ENCODE results near the gene LPGAT1. TPM values are rescaled to one million over a fixed set of nuclear protein-coding genes. Genes with fewer than 3 reads are reported as not detected.

LPGAT1 gene
- total RNA-seq, 1 experiment from 2014 or later, result 50.6 TPM

GRCh38 chr1:211711315-211711705, 119.3 kb downstream of the LPGAT1 start:
- ChIA-PET POLR2A (no interaction called here), RAD21 (ENCODE audit: low non-redundant PET in 1 of 2, low total read pairs in 2 of 2, uncharacterized antibody in 2 of 2, unreplicated experiment in 2 of 2) (no interaction called here), CTCF (interaction anchor here (1.5 kb wide), 1 partner anchor 13 kb away, joined by 5 read pairs; no protein-coding TSS in a partner anchor)
- Histone ChIP-seq H3K79me2 (ENCODE audit: insufficient read depth, low read length) (no peaks in the 10 kb centered on the region), H3K4me3 (replicated peaks in 1 of 2; ENCODE audit: low read depth in 1 of 2, low read length in 2 of 2) (no peak overlapping the region), H3K27me3 (ENCODE audit: insufficient read depth, low read length) (no peaks in the 10 kb centered on the region), H3K4me1 (ENCODE audit: control insufficient read depth in 1 of 2, insufficient read depth in 2 of 2, low read length in 2 of 2) (no peaks in the 10 kb centered on the region), H3K36me3 (ENCODE audit: control insufficient read depth in 1 of 2, insufficient read depth in 2 of 2, low read length in 2 of 2) (no peaks in the 10 kb centered on the region), H3K27ac (ENCODE audit: low read depth, low read length) (no peak overlapping the region), H3K4me2 (ENCODE audit: low read length) (no peak overlapping the region), H3K9me2 (ENCODE audit: insufficient read depth) (no peaks in the 10 kb centered on the region), H2AFZ (ENCODE audit: low read depth, low read length, poor library complexity, severe bottlenecking) (no peak overlapping the region), H3K9me3 (ENCODE audit: control insufficient read depth in 1 of 2, insufficient read depth in 1 of 2, low read depth in 1 of 2, low read length in 2 of 2) (no peaks in the 10 kb centered on the region), H4K20me1 (ENCODE audit: insufficient read depth) (no peaks in the 10 kb centered on the region), H3K9ac (ENCODE audit: low read length) (no peak overlapping the region)
- intact Hi-C loops (cut with micrococcal nuclease), result no loop called here
- DNase-seq (ENCODE audit: low read depth, low spot score) (no peak), ATAC-seq (no peak)
- TF ChIP-seq ZNF274 (IDR thresholded peaks at IDR 0.05; ENCODE audit: low read depth, low read length) (no peak), EZH2phosphoT487 (IDR thresholded peaks at IDR 0.05; ENCODE audit: borderline replicate concordance) (no peak), CTCF (IDR thresholded peaks at IDR 0.05 in 2 of 3, conservative IDR thresholded peaks at IDR 0.05 in 1 of 3; ENCODE audit: borderline replicate concordance in 1 of 3, insufficient read depth in 1 of 3, low read depth in 2 of 3, low read length in 2 of 3) (no peak)
- BruUV-seq (replicated peaks), result no TSS peak

DNA sequence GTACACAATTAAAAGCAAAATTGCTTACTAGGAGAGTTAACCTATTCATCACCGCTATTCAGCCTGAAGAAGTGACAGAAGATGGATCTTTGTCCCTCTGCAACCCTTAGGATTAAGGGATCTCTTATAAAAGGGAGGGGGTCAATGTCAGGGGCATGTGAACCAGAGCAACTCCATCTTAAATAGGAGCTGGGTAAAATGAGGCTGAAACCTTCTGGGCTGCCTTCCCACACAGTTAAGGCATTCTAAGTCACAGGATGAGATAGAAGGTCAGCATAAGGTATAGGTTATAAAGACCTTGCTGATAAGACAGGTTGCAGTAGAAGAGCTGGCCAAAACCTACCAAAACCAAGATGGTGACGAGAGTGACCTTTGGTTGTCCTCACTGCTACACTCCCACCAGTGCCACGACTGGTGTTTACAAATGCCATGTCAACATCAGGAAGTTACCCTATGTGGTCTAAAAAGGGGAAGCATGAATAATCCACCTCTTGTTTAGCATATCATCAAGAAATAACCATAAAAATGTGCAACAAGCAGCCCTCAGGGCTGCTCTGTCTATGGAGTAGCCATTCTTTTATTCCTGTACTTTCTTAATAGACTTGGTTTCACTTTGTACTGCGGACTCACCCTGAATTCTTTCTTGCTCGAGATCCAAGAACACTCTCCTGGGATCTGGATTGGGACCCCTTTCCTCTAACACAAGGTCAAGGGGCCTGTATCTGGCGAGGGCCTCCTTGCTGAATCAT, 119.8 kb downstream of the LPGAT1 start:
- H4K20me1 ChIP-seq (ENCODE audit: insufficient read depth), result no peaks in the 10 kb centered on the region
- no peaks in the 10 kb centered on the region for H3K27me3 ChIP-seq (ENCODE audit: insufficient read depth, low read length)
- H3K9ac ChIP-seq (ENCODE audit: low read length), result no peak overlapping the region
- ChIA-PET RAD21 (ENCODE audit: low non-redundant PET in 1 of 2, low total read pairs in 2 of 2, uncharacterized antibody in 2 of 2, unreplicated experiment in 2 of 2) (no interaction called here), CTCF (interaction anchor here (1.5 kb wide), 1 partner anchor 12 kb away, joined by 5 read pairs; no protein-coding TSS in a partner anchor), POLR2A (no interaction called here)
- no peak overlapping the region for H2AFZ ChIP-seq (ENCODE audit: low read depth, low read length, poor library complexity, severe bottlenecking)
- no peaks in the 10 kb centered on the region for H3K9me2 ChIP-seq (ENCODE audit: insufficient read depth)
- no peak overlapping the region for H3K27ac ChIP-seq (ENCODE audit: low read depth, low read length)
- H3K9me3 ChIP-seq (ENCODE audit: control insufficient read depth in 1 of 2, insufficient read depth in 1 of 2, low read depth in 1 of 2, low read length in 2 of 2), result no peaks in the 10 kb centered on the region
- no TSS peak for BruUV-seq (replicated peaks)
- intact Hi-C loops (cut with micrococcal nuclease), result no loop called here
- H3K4me1 ChIP-seq (ENCODE audit: control insufficient read depth in 1 of 2, insufficient read depth in 2 of 2, low read length in 2 of 2), result no peaks in the 10 kb centered on the region
- H3K79me2 ChIP-seq (ENCODE audit: insufficient read depth, low read length), result no peaks in the 10 kb centered on the region
- H3K4me3 ChIP-seq (replicated peaks in 1 of 2; ENCODE audit: low read depth in 1 of 2, low read length in 2 of 2), result no peak overlapping the region
- no peak overlapping the region for H3K4me2 ChIP-seq (ENCODE audit: low read length)
- no peaks in the 10 kb centered on the region for H3K36me3 ChIP-seq (ENCODE audit: control insufficient read depth in 1 of 2, insufficient read depth in 2 of 2, low read length in 2 of 2)
- DNase-seq (ENCODE audit: low read depth, low spot score), result no peak
- ATAC-seq, result no peak
- TF ChIP-seq, protein P1, sequence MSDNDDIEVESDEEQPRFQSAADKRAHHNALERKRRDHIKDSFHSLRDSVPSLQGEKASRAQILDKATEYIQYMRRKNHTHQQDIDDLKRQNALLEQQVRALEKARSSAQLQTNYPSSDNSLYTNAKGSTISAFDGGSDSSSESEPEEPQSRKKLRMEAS (IDR thresholded peaks at IDR 0.05), result no peak
- TF ChIP-seq RAD21 (IDR thresholded peaks at IDR 0.05; ENCODE audit: low read depth) (no peak), YY1 (IDR thresholded peaks at IDR 0.05; ENCODE audit: extremely low read depth, insufficient replicate concordance, low read depth, low read length) (no peak), CBX3 (IDR thresholded peaks at IDR 0.05; ENCODE audit: low read depth) (no peak), EZH2 (IDR thresholded peaks at IDR 0.05) (no peak), ELF1 (IDR thresholded peaks at IDR 0.05; ENCODE audit: borderline replicate concordance, low read depth) (no peak)
- TF ChIP-seq, protein P2, sequence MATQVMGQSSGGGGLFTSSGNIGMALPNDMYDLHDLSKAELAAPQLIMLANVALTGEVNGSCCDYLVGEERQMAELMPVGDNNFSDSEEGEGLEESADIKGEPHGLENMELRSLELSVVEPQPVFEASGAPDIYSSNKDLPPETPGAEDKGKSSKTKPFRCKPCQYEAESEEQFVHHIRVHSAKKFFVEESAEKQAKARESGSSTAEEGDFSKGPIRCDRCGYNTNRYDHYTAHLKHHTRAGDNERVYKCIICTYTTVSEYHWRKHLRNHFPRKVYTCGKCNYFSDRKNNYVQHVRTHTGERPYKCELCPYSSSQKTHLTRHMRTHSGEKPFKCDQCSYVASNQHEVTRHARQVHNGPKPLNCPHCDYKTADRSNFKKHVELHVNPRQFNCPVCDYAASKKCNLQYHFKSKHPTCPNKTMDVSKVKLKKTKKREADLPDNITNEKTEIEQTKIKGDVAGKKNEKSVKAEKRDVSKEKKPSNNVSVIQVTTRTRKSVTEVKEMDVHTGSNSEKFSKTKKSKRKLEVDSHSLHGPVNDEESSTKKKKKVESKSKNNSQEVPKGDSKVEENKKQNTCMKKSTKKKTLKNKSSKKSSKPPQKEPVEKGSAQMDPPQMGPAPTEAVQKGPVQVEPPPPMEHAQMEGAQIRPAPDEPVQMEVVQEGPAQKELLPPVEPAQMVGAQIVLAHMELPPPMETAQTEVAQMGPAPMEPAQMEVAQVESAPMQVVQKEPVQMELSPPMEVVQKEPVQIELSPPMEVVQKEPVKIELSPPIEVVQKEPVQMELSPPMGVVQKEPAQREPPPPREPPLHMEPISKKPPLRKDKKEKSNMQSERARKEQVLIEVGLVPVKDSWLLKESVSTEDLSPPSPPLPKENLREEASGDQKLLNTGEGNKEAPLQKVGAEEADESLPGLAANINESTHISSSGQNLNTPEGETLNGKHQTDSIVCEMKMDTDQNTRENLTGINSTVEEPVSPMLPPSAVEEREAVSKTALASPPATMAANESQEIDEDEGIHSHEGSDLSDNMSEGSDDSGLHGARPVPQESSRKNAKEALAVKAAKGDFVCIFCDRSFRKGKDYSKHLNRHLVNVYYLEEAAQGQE (IDR thresholded peaks at IDR 0.05; ENCODE audit: low read depth), result no peak

Data from HCT116 (cell line).